Measurements from ENCODE around the gene HRH3.

DNA sequence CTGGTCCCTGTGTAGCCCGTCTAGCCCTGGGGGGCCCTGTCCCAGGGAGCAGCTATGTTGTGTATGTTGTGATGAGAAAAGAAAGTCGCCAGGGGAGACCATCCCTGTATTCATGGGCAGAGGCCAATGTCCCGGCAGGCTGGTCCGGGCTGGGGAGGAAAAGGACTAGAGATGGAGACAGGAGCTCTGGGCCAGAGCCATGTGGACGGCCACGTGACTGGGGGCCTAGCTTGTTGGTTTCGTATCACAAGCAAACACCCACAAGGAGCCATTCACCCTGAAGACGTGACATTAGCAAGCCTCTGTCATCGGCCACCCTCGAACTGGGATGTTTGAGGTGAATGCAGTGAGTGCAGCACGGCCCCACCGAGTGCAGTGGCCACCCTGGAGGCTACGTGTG lies 2.9 kb upstream of the HRH3 start:
- no peak for TF ChIP-seq ZNF558 (tag by site-specific recombination; IDR thresholded peaks at IDR 0.05)
- TF ChIP-seq SCRT1 (tag by site-specific recombination; IDR thresholded peaks at IDR 0.05; ENCODE audit: borderline replicate concordance) = no peak
- TF ChIP-seq GLI4 (tag by site-specific recombination; IDR thresholded peaks at IDR 0.05) = no peak
- no peak for TF ChIP-seq ZNF350 (tag by site-specific recombination; IDR thresholded peaks at IDR 0.05)

All from HEK293 (cell line).